ENCODE data around the gene ROR2. TPM values are rescaled to one million over a fixed set of nuclear protein-coding genes. Genes with fewer than 3 reads are reported as not detected.

Gene ROR2
- total RNA-seq, 4 donors from 2014 or later: 9.5 to 17.7 (median 15.9) TPM

DNA sequence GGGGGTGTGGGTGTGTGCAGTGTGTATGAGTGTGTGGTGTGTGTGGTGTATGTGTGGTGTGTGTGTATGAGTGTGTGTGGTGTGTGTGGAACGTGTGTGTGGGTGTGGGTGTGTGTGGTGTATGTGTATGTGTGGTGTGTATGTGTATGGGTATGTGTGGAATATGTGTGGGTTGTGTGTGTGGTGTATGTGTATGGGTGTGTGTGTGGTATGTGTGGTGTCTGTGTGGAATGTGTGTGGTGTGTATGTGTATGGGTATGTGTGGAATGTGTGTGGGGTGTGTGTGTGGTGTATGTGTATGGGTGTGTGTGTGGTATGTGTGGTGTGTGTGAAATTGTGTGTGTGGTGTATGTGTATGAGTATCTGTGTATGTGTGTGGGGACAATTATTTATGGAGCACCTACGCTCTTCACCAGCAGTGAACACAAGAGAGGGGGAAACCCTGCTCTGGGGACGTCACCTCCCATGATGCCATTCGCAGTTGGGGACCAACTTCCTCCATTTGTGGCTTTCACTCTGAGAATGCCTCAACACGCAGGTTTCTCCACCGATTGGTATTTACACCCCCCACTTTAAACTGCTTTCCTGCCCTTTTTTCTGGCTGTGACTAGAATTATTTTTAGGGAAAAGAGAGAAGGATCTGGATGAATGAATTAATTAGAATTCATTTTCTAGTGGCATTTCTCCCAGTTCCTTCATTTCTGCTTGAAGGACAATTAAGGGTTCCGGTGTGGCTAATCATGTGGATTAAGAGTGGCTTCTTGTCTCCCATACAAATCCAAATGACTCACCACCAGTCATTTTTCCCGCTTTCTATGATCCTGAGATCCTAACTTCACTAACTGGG is 238.1 kb downstream of the ROR2 start:
- Histone ChIP-seq H3K9me3 (no peaks in the 10 kb centered on the region), H3K4me3 (replicated peaks in 1 of 3) (no peak overlapping the region), H3K36me3 (no peaks in the 10 kb centered on the region), H3K27me3 (no peaks in the 10 kb centered on the region), H3K27ac (no peak overlapping the region), H3K4me1 (peaks cover 3 to 5% of the 10 kb centered on the region in 2 donors)
- intact Hi-C loops (cut with DNase I): no loop called here
- 62 to 72% methylated on average over 8 of the region's 8 CpGs for WGBS, 2 donors
- TF ChIP-seq CTCF (IDR thresholded peaks at IDR 0.05) (no peak), POLR2A (IDR thresholded peaks at IDR 0.05) (no peak)
- no peak for DNase-seq

DNA sequence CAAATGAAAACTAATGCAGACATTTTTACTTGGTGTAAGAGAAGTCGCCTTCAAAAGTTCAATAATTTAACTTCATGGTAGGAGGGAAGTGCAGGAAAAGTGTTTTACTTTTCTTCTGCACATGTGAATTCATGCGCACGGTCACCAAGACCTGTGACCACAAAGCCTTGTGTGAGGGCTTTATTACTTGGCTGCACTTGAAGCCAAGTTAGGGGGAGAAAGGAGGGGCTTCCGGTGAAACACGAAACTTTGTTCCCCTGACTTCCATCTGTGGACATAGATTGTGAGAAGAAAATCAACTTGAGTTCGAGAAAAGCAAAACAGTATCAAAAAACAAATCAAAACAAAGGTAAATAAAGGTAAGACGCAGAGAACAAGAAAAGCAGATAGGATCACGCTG is 239.9 kb downstream of the ROR2 start:
- DNase-seq: no peak
- Histone ChIP-seq H3K9me3 (no peaks in the 10 kb centered on the region), H3K36me3 (no peaks in the 10 kb centered on the region), H3K4me1 (peaks cover 3 to 5% of the 10 kb centered on the region in 2 donors), H3K27ac (no peak overlapping the region), H3K27me3 (no peaks in the 10 kb centered on the region), H3K4me3 (replicated peaks in 1 of 3) (no peak overlapping the region)
- intact Hi-C loops (cut with DNase I): no loop called here
- no peak for TF ChIP-seq POLR2A (IDR thresholded peaks at IDR 0.05)
- no peak for TF ChIP-seq CTCF (IDR thresholded peaks at IDR 0.05)
- WGBS, 2 donors: 67 to 68% methylated on average over 8 of the region's 8 CpGs

DNA sequence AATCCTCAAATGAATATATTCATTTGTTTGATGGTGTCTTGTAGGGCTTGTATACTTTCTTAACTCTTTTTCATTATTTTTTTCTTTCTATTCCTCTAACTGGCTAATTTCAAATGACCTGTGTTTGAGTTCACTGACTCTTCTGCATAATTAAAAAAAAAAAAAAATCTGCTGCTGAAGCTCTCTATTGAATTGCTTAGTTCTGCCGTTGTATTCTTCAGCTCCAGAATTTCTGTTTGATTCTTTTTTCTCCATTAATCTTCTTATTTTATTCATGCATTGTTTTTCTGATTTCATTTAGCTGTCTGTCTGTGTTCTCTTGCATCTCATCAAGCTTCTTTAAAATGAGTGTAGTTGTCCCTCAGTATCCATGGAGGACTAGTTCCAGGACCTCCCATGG is 244.6 kb downstream of the ROR2 start:
- WGBS, 2 donors: 92 to 94% methylated on average over 1 of the region's 1 CpG
- Histone ChIP-seq H3K9me3 (no peaks in the 10 kb centered on the region), H3K27ac (no peak overlapping the region), H3K36me3 (no peaks in the 10 kb centered on the region), H3K27me3 (no peaks in the 10 kb centered on the region), H3K4me3 (replicated peaks in 1 of 3) (no peak overlapping the region), H3K4me1 (no peaks in the 10 kb centered on the region)
- DNase-seq: no peak
- TF ChIP-seq POLR2A (IDR thresholded peaks at IDR 0.05): no peak
- TF ChIP-seq CTCF (IDR thresholded peaks at IDR 0.05): no peak
- intact Hi-C loops (cut with DNase I): no loop called here

DNA sequence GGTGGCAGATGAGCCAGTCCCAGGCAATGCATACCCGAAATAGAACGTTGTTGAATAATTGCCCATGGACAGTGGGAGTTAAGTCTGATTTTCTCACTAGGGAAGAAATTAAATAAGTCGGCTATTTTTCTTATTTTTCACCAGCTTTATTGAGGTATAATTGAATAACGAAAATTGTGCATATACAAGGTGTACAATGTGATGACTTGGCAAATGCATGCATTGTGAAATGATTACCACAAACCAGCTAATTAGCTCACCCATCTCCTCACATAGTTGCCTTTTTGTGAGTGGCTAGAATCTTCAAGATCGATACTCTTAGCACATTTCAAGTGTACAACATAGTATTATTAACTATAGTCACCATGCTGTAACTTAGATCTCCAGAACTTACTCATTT is 249.6 kb downstream of the ROR2 start:
- Histone ChIP-seq H3K4me1 (no peaks in the 10 kb centered on the region), H3K27me3 (no peaks in the 10 kb centered on the region), H3K9me3 (no peaks in the 10 kb centered on the region), H3K4me3 (replicated peaks in 1 of 3) (no peak overlapping the region), H3K36me3 (no peaks in the 10 kb centered on the region), H3K27ac (no peak overlapping the region)
- DNase-seq: no peak
- TF ChIP-seq POLR2A (IDR thresholded peaks at IDR 0.05) (no peak), CTCF (IDR thresholded peaks at IDR 0.05) (no peak)
- WGBS, 2 donors: 93 to 94% methylated on average over 5 of the region's 5 CpGs
- intact Hi-C loops (cut with DNase I): no loop called here

DNA sequence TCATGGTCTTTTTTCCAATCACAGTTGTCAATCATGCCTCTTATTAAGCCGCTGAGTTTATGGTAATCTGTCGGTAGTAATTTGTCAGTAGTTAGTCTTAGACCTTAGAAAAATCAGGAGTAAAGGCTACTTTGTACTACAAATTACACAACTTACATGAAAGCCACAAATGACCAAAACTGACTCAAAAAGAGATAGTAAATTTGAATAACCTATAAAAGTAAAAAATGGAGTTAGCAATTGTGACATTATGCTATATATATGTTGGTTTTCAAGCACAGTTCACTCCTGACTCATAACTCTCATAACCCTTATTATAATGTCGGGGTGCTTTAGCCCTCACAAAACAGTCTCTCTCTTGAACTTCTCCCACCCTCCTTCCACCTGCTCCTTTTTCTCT is 251.8 kb downstream of the ROR2 start:
- DNase-seq: no peak
- intact Hi-C loops (cut with DNase I): no loop called here
- Histone ChIP-seq H3K36me3 (no peaks in the 10 kb centered on the region), H3K4me3 (replicated peaks in 1 of 3) (no peak overlapping the region), H3K9me3 (no peaks in the 10 kb centered on the region), H3K4me1 (no peaks in the 10 kb centered on the region), H3K27me3 (no peaks in the 10 kb centered on the region), H3K27ac (no peak overlapping the region)
- WGBS, 2 donors: 88 to 92% methylated on average over 3 of the region's 3 CpGs
- no peak for TF ChIP-seq CTCF (IDR thresholded peaks at IDR 0.05)

Measured in thyroid gland (tissue), 4 donors.